Measurements from ENCODE around the gene CNTN5.

The CNTN5 gene

GRCh38 chr11:99307510-99308088 is 286.9 kb downstream of the CNTN5 start:
- H3K9ac ChIP-seq (ENCODE audit: insufficient read length), result no peak overlapping the region
- H3K27ac ChIP-seq, result no peak overlapping the region
- H3K4me3 ChIP-seq, result no peak overlapping the region
- H3K36me3 ChIP-seq (ENCODE audit: insufficient read depth, low read length), result no peaks in the 10 kb centered on the region
- TF ChIP-seq POLR2AphosphoS5 (IDR thresholded peaks at IDR 0.05; ENCODE audit: borderline replicate concordance, low read depth, low read length) (no peak), EZH2 (IDR thresholded peaks at IDR 0.05) (no peak), FOXP2 (optimal IDR thresholded peaks at IDR 0.05; ENCODE audit: control extremely low read depth, extremely low read length, insufficient read depth) (no peak)
- H3K9me3 ChIP-seq (ENCODE audit: low read depth, low read length), result no peaks in the 10 kb centered on the region
- DNase-seq (ENCODE audit: low read depth, low spot score), result no peak

GRCh38 chr11:99311870-99312269 is 291.1 kb downstream of the CNTN5 start:
- Histone ChIP-seq H3K27ac (no peak overlapping the region), H3K36me3 (ENCODE audit: insufficient read depth, low read length) (no peaks in the 10 kb centered on the region), H3K4me3 (no peak overlapping the region), H3K9me3 (ENCODE audit: low read depth, low read length) (no peaks in the 10 kb centered on the region), H3K9ac (ENCODE audit: insufficient read length) (no peak overlapping the region)
- DNase-seq (ENCODE audit: low read depth, low spot score), result no peak
- TF ChIP-seq EZH2 (IDR thresholded peaks at IDR 0.05) (no peak), FOXP2 (optimal IDR thresholded peaks at IDR 0.05; ENCODE audit: control extremely low read depth, extremely low read length, insufficient read depth) (no peak), POLR2AphosphoS5 (IDR thresholded peaks at IDR 0.05; ENCODE audit: borderline replicate concordance, low read depth, low read length) (no peak)

- Histone ChIP-seq H3K9me3 (ENCODE audit: low read depth, low read length) (no peaks in the 10 kb centered on the region), H3K4me3 (peak overlapping the region; percentile 61), H3K36me3 (ENCODE audit: insufficient read depth, low read length) (no peaks in the 10 kb centered on the region), H3K27ac (no peak overlapping the region), H3K9ac (ENCODE audit: insufficient read length) (peak overlapping the region; percentile 32)
- no peak for DNase-seq (ENCODE audit: low read depth, low spot score)
- TF ChIP-seq EZH2 (IDR thresholded peaks at IDR 0.05), result no peak
- no peak for TF ChIP-seq FOXP2 (optimal IDR thresholded peaks at IDR 0.05; ENCODE audit: control extremely low read depth, extremely low read length, insufficient read depth)
- TF ChIP-seq POLR2AphosphoS5 (IDR thresholded peaks at IDR 0.05; ENCODE audit: borderline replicate concordance, low read depth, low read length), result no peak
Measured at GRCh38 chr11:99316776-99317520, 296.2 kb downstream of the CNTN5 start.

- no peak for DNase-seq (ENCODE audit: low read depth, low spot score)
- Histone ChIP-seq H3K4me3 (no peak overlapping the region), H3K27ac (no peak overlapping the region), H3K9ac (ENCODE audit: insufficient read length) (no peak overlapping the region), H3K36me3 (ENCODE audit: insufficient read depth, low read length) (no peaks in the 10 kb centered on the region), H3K9me3 (ENCODE audit: low read depth, low read length) (no peaks in the 10 kb centered on the region)
- TF ChIP-seq FOXP2 (optimal IDR thresholded peaks at IDR 0.05; ENCODE audit: control extremely low read depth, extremely low read length, insufficient read depth) (no peak), POLR2AphosphoS5 (IDR thresholded peaks at IDR 0.05; ENCODE audit: borderline replicate concordance, low read depth, low read length) (no peak), EZH2 (IDR thresholded peaks at IDR 0.05) (no peak)
Measured at GRCh38 chr11:99320769-99321290, 300.1 kb downstream of the CNTN5 start.

GRCh38 chr11:99325847-99326246 is 305.1 kb downstream of the CNTN5 start:
- TF ChIP-seq POLR2AphosphoS5 (IDR thresholded peaks at IDR 0.05; ENCODE audit: borderline replicate concordance, low read depth, low read length) (no peak), FOXP2 (optimal IDR thresholded peaks at IDR 0.05; ENCODE audit: control extremely low read depth, extremely low read length, insufficient read depth) (no peak), EZH2 (IDR thresholded peaks at IDR 0.05) (no peak)
- H3K4me3 ChIP-seq, result peak overlapping the region; percentile 31; the same call in 1 of the 2 replicates
- no peaks in the 10 kb centered on the region for H3K36me3 ChIP-seq (ENCODE audit: insufficient read depth, low read length)
- DNase-seq (ENCODE audit: low read depth, low spot score), result peak; percentile 52
- no peaks in the 10 kb centered on the region for H3K9me3 ChIP-seq (ENCODE audit: low read depth, low read length)
- no peak overlapping the region for H3K27ac ChIP-seq
- no peak overlapping the region for H3K9ac ChIP-seq (ENCODE audit: insufficient read length)

- no peak overlapping the region for H3K9ac ChIP-seq (ENCODE audit: insufficient read length)
- no peak overlapping the region for H3K4me3 ChIP-seq
- no peak overlapping the region for H3K27ac ChIP-seq
- DNase-seq (ENCODE audit: low read depth, low spot score), result no peak
- H3K36me3 ChIP-seq (ENCODE audit: insufficient read depth, low read length), result no peaks in the 10 kb centered on the region
- TF ChIP-seq EZH2 (IDR thresholded peaks at IDR 0.05), result no peak
- TF ChIP-seq FOXP2 (optimal IDR thresholded peaks at IDR 0.05; ENCODE audit: control extremely low read depth, extremely low read length, insufficient read depth), result no peak
- no peak for TF ChIP-seq POLR2AphosphoS5 (IDR thresholded peaks at IDR 0.05; ENCODE audit: borderline replicate concordance, low read depth, low read length)
- no peaks in the 10 kb centered on the region for H3K9me3 ChIP-seq (ENCODE audit: low read depth, low read length)
Measured at GRCh38 chr11:99327066-99327465, 306.3 kb downstream of the CNTN5 start.

GRCh38 chr11:99327527-99327926 is 306.8 kb downstream of the CNTN5 start:
- no peak overlapping the region for H3K9ac ChIP-seq (ENCODE audit: insufficient read length)
- no peaks in the 10 kb centered on the region for H3K36me3 ChIP-seq (ENCODE audit: insufficient read depth, low read length)
- TF ChIP-seq POLR2AphosphoS5 (IDR thresholded peaks at IDR 0.05; ENCODE audit: borderline replicate concordance, low read depth, low read length), result no peak
- TF ChIP-seq EZH2 (IDR thresholded peaks at IDR 0.05), result no peak
- no peak for TF ChIP-seq FOXP2 (optimal IDR thresholded peaks at IDR 0.05; ENCODE audit: control extremely low read depth, extremely low read length, insufficient read depth)
- no peak overlapping the region for H3K4me3 ChIP-seq
- H3K9me3 ChIP-seq (ENCODE audit: low read depth, low read length), result no peaks in the 10 kb centered on the region
- H3K27ac ChIP-seq, result no peak overlapping the region
- no peak for DNase-seq (ENCODE audit: low read depth, low spot score)

GRCh38 chr11:99333621-99334020 is 312.9 kb downstream of the CNTN5 start:
- no peak overlapping the region for H3K9ac ChIP-seq (ENCODE audit: insufficient read length)
- H3K27ac ChIP-seq, result no peak overlapping the region
- no peaks in the 10 kb centered on the region for H3K9me3 ChIP-seq (ENCODE audit: low read depth, low read length)
- TF ChIP-seq EZH2 (IDR thresholded peaks at IDR 0.05) (no peak), FOXP2 (optimal IDR thresholded peaks at IDR 0.05; ENCODE audit: control extremely low read depth, extremely low read length, insufficient read depth) (no peak), POLR2AphosphoS5 (IDR thresholded peaks at IDR 0.05; ENCODE audit: borderline replicate concordance, low read depth, low read length) (no peak)
- no peak for DNase-seq (ENCODE audit: low read depth, low spot score)
- no peak overlapping the region for H3K4me3 ChIP-seq
- no peaks in the 10 kb centered on the region for H3K36me3 ChIP-seq (ENCODE audit: insufficient read depth, low read length)
